ENCODE measurements around the gene PPM1J.

DNA sequence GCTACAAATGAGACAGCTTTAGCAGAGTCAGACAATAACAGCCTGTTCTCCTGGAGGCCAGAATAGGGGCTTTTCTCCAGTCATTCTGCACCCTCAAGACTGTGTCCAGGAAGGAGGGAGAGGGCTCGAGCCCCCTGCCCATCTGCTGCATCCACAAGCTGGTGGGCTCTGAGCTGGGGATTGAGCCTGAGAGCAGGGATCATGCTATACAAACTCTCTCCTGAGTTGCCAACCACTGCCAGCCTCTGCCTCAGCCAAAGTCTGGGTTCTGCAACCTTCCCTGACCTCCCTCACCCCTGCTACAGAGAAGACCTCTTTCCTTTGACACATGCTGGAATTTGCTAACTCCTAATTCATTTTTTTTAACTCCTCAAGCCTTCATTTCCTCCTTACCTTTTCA, 14.8 kb upstream of the PPM1J start:
- TF ChIP-seq, protein P1, sequence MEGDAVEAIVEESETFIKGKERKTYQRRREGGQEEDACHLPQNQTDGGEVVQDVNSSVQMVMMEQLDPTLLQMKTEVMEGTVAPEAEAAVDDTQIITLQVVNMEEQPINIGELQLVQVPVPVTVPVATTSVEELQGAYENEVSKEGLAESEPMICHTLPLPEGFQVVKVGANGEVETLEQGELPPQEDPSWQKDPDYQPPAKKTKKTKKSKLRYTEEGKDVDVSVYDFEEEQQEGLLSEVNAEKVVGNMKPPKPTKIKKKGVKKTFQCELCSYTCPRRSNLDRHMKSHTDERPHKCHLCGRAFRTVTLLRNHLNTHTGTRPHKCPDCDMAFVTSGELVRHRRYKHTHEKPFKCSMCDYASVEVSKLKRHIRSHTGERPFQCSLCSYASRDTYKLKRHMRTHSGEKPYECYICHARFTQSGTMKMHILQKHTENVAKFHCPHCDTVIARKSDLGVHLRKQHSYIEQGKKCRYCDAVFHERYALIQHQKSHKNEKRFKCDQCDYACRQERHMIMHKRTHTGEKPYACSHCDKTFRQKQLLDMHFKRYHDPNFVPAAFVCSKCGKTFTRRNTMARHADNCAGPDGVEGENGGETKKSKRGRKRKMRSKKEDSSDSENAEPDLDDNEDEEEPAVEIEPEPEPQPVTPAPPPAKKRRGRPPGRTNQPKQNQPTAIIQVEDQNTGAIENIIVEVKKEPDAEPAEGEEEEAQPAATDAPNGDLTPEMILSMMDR (IDR thresholded peaks at IDR 0.05) = no peak
- TF ChIP-seq POLR2A (IDR thresholded peaks at IDR 0.05; ENCODE audit: low read depth) (no peak), EP300 (IDR thresholded peaks at IDR 0.05) (no peak), POLR2AphosphoS5 (IDR thresholded peaks at IDR 0.05) (no peak)

Measured in esophagus muscularis mucosa (tissue), 4 donors.